ENCODE measurements around the gene MSANTD1. TPM values are rescaled to one million over a fixed set of nuclear protein-coding genes. Genes with fewer than 3 reads are reported as not detected.

The MSANTD1 gene
- total and polyA plus RNA-seq, 2 experiments from 2014 or later = 0.37 to 2.7 TPM

DNA sequence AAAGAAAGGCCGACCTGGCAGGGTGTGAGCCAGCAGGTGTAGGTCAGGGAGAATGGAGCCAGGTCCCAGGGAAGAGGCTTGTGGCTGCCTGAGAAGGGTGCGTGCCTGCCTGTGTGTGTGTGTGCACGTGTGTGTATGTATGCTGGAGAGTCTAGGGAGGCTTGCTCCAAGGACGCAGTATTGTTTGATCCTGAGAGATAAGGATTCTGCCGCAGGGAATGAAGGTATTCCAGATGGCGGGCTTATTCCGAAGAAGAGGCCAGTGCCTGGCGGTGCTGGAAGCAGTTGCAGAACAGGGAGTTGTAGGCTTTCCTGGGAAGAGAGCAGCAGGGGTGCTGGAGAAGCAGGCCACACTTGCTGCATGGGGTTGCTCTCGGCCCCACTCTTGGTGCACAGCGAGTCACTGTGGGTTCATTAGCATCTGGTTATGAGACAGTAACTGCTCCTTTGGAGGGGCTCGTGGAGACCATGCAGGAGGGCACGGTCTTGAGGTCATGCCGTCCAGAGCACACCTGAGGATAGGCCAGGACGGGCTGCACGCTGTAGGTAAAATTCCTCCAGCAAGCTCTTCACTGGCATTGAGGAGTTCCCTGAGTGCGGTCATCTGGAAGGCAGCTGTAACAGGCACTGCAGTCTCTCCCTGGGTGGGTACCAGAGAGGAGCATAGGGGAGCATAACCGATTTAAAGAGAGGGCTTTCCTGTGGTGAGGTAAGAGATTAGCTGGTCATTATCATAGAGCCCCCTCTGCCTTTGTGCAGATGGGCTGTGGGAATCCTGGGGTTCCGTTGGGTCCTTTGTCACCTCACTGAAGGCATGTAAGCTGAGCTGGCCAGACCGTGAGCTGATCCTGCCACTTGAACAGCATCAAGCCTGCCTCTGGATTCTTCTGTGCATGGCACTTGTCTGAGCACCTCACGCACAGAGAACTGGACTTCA lies 29.9 kb upstream of the MSANTD1 start:
- H3K4me1 ChIP-seq (ENCODE audit: low read depth) = no peaks in the 10 kb centered on the region
- TF ChIP-seq, protein P1, sequence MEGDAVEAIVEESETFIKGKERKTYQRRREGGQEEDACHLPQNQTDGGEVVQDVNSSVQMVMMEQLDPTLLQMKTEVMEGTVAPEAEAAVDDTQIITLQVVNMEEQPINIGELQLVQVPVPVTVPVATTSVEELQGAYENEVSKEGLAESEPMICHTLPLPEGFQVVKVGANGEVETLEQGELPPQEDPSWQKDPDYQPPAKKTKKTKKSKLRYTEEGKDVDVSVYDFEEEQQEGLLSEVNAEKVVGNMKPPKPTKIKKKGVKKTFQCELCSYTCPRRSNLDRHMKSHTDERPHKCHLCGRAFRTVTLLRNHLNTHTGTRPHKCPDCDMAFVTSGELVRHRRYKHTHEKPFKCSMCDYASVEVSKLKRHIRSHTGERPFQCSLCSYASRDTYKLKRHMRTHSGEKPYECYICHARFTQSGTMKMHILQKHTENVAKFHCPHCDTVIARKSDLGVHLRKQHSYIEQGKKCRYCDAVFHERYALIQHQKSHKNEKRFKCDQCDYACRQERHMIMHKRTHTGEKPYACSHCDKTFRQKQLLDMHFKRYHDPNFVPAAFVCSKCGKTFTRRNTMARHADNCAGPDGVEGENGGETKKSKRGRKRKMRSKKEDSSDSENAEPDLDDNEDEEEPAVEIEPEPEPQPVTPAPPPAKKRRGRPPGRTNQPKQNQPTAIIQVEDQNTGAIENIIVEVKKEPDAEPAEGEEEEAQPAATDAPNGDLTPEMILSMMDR (IDR thresholded peaks at IDR 0.05; ENCODE audit: low read depth, low read length) = no peak
- H3K9me3 ChIP-seq (ENCODE audit: low read depth) = no peaks in the 10 kb centered on the region
- H3K4me3 ChIP-seq = no peak overlapping the region
- peaks cover 47% of the 10 kb centered on the region for H3K36me3 ChIP-seq
- H3K27me3 ChIP-seq = no peaks in the 10 kb centered on the region
- no peak overlapping the region for H3K27ac ChIP-seq
- no peak for DNase-seq (ENCODE audit: low read depth in 1 of 2, low spot score in 1 of 2)

DNA sequence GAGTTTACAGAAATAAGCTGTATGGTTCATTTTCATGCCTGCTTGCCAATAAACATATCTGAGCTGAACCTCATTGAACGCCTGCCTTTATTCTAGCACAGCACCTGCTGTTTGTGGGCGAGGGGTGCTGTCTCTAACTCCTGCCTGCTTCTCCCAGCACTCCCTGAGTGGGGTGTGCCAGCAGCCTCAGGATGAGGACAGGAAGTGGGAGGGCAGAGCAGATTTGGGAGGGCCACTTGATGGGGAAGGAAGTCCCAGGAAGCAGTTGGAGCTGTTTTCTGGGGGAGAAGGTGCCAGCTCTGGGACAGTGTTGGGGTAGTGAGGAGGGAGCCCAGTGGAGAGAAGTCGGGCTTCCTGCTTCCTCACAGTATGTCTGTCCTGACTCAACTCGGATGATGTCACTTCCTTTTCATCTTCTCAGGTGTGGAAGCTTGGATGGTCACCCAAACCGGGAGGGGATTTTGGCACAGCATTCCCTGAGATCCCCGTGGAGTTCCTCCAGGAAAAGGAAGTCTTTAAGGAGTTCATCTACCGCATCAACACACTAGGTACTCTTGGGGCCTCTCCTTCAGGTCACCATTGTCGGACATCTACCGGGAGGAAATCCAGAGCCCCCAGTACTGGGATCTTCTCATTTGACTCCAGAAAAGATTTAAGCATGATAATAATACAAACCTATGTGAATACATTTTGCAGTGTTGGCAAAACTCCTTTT lies 29.0 kb upstream of the MSANTD1 start:
- TF ChIP-seq, protein P1 (IDR thresholded peaks at IDR 0.05; ENCODE audit: low read depth, low read length) = no peak
- H3K9me3 ChIP-seq (ENCODE audit: low read depth) = no peaks in the 10 kb centered on the region
- no peaks in the 10 kb centered on the region for H3K4me1 ChIP-seq (ENCODE audit: low read depth)
- no peak overlapping the region for H3K27ac ChIP-seq
- no peaks in the 10 kb centered on the region for H3K27me3 ChIP-seq
- no peak overlapping the region for H3K4me3 ChIP-seq
- DNase-seq (ENCODE audit: low read depth in 1 of 2, low spot score in 1 of 2) = no peak
- H3K36me3 ChIP-seq = peaks cover 46% of the 10 kb centered on the region

DNA sequence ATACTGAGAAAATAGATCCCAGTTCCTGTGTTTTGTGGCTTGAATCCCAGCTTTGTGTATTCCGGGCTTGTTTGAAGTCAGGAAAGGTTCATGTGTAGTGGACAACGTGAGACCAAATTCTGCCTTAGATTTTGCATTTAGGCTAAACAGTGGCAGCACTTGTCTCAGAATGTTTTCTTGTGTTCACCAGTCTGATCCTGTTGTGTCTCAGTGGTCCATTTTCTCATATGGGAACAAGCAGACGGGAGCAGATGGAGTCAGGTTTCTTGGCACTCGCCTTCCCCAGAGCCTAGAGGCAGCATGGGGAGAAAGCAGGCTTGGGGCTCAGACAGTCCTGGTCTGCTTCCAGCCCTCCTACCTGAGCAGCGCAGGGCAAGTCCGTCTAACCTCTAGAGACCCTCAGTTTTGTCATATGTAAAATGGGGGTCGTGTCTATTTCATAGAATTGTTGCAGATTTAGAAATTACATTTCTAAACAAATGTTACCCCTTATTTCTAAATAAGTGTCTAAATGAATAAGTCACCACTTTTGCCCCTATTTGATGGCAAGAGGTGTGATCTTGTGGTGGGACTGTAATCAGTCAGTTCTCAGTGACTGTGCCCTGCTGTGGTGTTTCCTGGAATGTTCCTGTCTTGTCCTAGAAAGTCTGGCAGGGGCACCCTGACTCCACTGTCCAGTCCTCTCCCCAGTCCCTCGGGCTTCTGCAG lies 28.3 kb upstream of the MSANTD1 start:
- H3K9me3 ChIP-seq (ENCODE audit: low read depth) = no peaks in the 10 kb centered on the region
- H3K36me3 ChIP-seq = peaks cover 42% of the 10 kb centered on the region

DNA sequence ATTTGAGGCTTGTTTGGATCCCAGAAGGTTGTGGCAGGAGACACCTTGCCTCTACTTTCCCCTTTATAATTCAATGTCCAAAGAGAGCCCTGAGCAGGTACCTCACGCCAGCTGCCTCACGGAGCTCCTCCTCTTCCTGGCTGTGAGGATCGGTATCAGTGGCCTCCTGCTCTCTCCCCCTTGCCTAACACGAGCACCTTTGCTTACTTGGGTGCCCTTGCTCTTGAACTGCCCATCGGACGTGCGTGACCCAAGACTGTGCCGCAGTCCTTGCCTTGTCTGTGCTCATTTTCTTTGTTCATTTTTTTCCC lies 27.8 kb upstream of the MSANTD1 start:
- H3K4me3 ChIP-seq = no peak overlapping the region
- no peak overlapping the region for H3K27ac ChIP-seq
- no peaks in the 10 kb centered on the region for H3K27me3 ChIP-seq
- peaks cover 39% of the 10 kb centered on the region for H3K36me3 ChIP-seq
- no peaks in the 10 kb centered on the region for H3K9me3 ChIP-seq (ENCODE audit: low read depth)
- no peak for DNase-seq (ENCODE audit: low read depth in 1 of 2, low spot score in 1 of 2)
- TF ChIP-seq, protein P1 (IDR thresholded peaks at IDR 0.05; ENCODE audit: low read depth, low read length) = no peak
- peaks cover 7% of the 10 kb centered on the region for H3K4me1 ChIP-seq (ENCODE audit: low read depth)

More for the DNA sequence above, 28.3 kb upstream of the MSANTD1 start:
- Histone ChIP-seq H3K27ac (no peak overlapping the region), H3K4me3 (no peak overlapping the region), H3K27me3 (no peaks in the 10 kb centered on the region), H3K4me1 (ENCODE audit: low read depth) (peaks cover 5% of the 10 kb centered on the region)
- no peak for DNase-seq (ENCODE audit: low read depth in 1 of 2, low spot score in 1 of 2)
- TF ChIP-seq, protein P1 (IDR thresholded peaks at IDR 0.05; ENCODE audit: low read depth, low read length) = no peak

DNA sequence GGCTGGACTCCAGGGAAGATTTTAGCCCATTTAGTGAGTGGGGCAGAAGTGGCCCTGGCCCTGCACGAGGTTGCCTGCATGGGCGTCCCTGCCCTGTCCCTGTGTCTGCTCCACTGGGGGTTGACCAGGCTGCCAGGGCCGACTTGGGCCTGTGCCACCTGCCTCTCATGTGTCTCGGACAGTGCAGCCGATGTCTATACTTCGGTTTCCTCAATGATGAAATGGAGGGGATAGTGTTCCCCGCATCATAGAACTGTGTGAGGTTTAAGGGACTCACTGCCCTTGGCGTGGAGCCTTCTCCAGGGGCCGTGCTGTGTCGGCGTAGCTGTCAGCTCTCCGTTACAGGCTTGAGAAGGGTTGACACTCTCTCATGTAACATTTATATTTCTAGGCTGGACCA lies 27.0 kb upstream of the MSANTD1 start:
- H3K4me1 ChIP-seq (ENCODE audit: low read depth) = peaks cover 7% of the 10 kb centered on the region
- TF ChIP-seq, protein P1 (IDR thresholded peaks at IDR 0.05; ENCODE audit: low read depth, low read length) = no peak
- H3K27me3 ChIP-seq = no peaks in the 10 kb centered on the region
- no peaks in the 10 kb centered on the region for H3K9me3 ChIP-seq (ENCODE audit: low read depth)
- no peak overlapping the region for H3K27ac ChIP-seq
- peaks cover 36% of the 10 kb centered on the region for H3K36me3 ChIP-seq
- H3K4me3 ChIP-seq = no peak overlapping the region
- no peak for DNase-seq (ENCODE audit: low read depth in 1 of 2, low spot score in 1 of 2)

All from cardiac muscle cell (in vitro differentiated cells and primary cell).